CD1c-positive myeloid dendritic cell (primary cell): ENCODE results near the gene TDP2.
"Not testable (repeated sequence)": the region's sequence is repeated elsewhere in the genome, so short reads cannot be mapped to it uniquely, and the experiment has no call there.

Source experiments
- DNase-seq: peaks from one replicate; pipeline ENCODE4 v3.0.0-alpha.2; 2016; ENCODE audit errors: extremely low spot score

TDP2 gene

GRCh38 chr6:24680582-24680981, 13.9 kb upstream of the TDP2 start:
- DNase-seq = no peak

- not testable (repeated sequence) for DNase-seq
These were observed 12.2 kb upstream of the TDP2 start for GRCh38 chr6:24678792-24679352.

- no peak for DNase-seq
These were observed 6.9 kb upstream of the TDP2 start for GRCh38 chr6:24673625-24674024.

DNA sequence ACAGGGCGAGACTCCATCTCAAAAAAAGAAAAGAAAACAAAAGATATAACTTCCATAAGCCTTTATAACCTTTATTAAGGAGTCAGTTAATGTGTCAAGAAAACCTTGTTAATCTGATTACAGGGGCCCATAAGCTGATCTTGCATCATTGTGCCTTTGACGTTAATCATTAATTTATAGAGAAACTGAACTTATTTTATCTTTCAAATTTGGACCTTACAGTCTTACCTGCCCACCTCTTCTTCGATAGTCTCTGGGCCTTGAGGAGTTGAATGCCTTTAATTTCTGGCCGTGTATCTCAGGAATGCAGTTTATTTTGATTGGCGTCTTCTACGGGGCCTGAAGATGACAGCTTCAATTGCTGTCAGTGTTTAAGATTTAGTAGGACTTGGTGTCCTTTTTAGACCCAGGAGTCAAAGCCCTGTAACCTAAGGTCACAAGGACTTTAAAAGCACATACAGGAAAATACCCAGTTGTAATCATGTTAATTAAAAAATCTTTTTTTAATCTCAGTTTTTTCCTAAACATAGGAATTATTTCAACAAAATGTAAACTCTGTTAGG, 6.0 kb upstream of the TDP2 start:
- no peak for DNase-seq

DNA sequence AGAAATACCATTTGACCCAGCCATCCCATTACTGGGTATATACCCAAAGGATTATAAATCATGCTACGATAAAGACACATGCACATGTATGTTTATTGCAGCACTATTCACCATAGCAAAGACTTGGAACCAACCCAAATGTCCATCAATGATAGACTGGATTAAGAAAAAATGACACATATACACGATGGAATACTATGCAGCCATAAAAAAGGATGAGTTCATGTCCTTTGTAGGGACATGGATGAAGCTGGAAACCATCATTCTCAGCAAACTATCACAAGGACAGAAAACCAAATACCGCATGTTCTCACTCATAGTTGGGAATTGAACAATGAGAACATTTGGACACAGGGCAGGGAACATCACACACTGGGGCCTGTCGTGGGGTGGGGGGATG, 4.4 kb upstream of the TDP2 start:
- not testable (repeated sequence) for DNase-seq

- DNase-seq = not testable (repeated sequence)
These were observed 3.8 kb upstream of the TDP2 start for GRCh38 chr6:24670492-24670891.

DNA sequence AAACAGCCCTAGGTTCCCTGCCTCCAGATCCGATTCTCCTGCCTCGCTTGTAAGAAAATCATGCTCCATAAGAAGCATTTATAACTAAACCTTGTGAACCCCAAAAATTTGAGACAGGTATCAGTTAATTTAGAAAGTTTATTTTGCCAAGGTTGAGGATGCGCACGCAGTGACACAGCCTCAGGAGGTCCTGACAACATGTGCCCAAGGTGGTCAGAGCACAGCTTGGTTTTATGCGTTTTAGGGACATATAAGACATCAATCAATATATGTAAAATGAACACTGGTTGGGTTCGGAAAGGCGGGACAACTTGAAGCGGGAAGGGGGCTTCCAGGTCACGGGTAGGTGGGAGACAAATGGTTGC, 2.3 kb upstream of the TDP2 start:
- no peak for DNase-seq

GRCh38 chr6:24668066-24668996, 1.6 kb upstream of the TDP2 start:
- DNase-seq = peak; percentile 20

DNA sequence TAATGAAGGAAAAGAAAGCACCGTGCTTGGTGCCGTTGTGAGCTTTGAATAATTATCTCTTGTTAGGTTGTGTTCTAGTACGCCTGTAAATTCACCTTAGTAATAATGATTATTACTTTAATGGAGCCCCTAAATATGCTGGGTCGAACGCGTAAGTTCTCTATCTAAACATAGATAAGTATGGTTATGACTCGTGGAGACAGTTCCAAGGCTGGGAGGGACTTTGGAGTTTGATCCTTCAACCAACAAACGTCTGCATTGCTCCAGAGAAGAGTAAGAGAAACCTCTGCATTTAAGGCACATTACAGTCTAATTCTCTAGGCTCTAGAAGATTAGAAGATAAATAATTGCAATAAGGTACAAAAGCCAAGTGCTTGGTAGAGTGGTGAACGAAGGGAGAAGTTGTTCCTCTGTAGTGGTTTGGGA, 692 bp upstream of the TDP2 start:
- DNase-seq = peak; percentile 46

DNA sequence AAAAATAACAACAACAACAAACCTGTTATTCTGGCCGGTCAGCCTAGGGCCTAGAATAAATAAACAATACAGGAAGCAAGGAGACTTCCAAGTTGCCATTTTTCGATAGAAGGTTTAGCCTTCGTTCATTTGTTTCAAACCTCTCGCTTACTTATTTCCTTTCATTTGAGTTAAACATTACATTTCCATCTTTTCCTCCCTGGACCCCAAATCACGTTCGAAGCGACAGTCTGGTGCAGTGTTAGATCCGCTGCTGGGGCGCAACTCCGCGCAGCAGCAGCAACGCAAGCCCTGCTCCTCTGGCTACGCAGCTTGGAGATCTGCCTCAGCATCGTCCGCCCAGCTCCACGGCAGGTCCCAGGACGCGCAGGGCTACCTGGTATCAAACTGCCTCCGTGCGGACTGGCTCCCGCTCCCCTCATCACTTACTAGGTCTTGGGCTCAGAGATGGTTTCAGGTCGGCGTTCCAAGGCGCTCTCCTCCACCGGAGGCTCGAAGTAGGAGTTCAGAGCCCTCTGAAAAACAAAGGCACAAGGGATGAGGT, 530 bp downstream of the TDP2 start:
- DNase-seq = no peak

GRCh38 chr6:24664046-24664987, 2.4 kb downstream of the TDP2 start:
- peak; percentile 14 for DNase-seq

- DNase-seq = no peak
These were observed 3.5 kb downstream of the TDP2 start for GRCh38 chr6:24663189-24663588.

GRCh38 chr6:24662236-24662635, 4.5 kb downstream of the TDP2 start:
- no peak for DNase-seq

DNA sequence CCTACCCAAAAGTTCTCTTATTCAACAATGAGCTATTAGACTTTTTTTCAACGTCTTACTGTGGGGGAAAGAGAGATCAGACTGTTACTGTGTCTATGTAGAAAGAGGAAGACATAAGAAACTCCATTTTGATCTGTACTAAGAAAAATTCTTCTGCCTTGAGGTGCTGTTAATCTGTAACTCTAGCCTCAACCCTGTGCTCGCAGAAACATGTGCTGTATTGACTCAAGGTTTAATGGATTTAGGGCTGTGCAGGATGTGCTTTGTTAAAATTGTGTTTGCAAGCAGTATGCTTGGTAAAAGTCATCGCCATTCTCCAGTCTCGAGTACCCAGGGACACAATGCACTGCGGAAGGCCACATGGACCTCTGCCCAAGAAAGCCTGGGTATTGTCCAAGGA, 4.9 kb downstream of the TDP2 start:
- not testable (repeated sequence) for DNase-seq

DNA sequence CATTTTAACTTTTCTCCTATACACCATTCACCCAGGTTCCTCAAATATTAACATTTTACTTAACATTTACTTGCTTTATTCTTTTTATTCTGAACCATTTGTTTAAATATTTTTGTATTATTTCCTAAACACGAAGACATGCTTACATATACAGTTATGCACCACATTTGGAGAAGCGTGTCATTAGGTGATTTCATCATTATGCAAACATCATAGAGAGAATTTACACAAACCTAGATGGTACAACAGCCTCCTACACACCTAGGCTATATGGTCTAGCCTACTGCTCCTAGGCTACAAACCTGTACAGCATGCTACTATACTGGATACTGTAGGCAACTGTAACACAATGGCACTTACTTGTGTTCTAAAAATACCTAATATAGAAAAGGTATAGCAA, 6.6 kb downstream of the TDP2 start:
- peak; percentile 56 for DNase-seq

GRCh38 chr6:24659561-24659960, 7.1 kb downstream of the TDP2 start:
- DNase-seq = peak; percentile 49

- peak; percentile 84 for DNase-seq
These were observed 7.8 kb downstream of the TDP2 start for GRCh38 chr6:24658573-24659560.

- no peak for DNase-seq
These were observed 11.5 kb downstream of the TDP2 start for GRCh38 chr6:24655215-24655614.

DNA sequence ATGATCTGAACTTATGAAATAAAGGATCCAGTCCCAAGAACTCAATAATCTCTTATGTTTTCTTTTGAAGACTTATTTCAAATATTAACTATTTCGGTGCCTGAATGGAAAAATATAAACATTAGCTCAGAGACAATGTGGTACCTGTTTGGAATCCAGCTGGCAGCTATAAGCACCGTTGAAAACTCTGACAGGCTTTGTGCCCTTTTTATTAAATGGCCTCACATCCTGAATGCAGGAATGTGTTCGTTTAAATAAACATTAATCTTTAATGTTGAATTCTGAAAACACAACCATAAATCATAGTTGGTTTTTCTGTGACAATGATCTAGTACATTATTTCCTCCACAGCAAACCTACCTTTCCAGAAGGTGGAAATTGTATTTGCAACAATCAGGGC, 16.3 kb downstream of the TDP2 start:
- no peak for DNase-seq

GRCh38 chr6:24649691-24650090, 17.0 kb downstream of the TDP2 start:
- no peak for DNase-seq
